GM12878 (cell line): ENCODE measurements around the gene PLCB2.

ENCODE experiments used
- FOXM1 ChIP-seq: IDR thresholded peaks from 2 replicates; pipeline ENCODE4 v1.6.1; 2012; ENCODE audit warnings: low read depth, mild to moderate bottlenecking, inconsistent platforms, low read length, moderate library complexity
- TCF7 ChIP-seq: IDR thresholded peaks from 2 replicates; pipeline ENCODE4 v1.6.1; 2014; ENCODE audit warnings: antibody characterized with exemption, borderline replicate concordance

- TF ChIP-seq FOXM1 (no peak), TCF7 (no peak)
Observed at GRCh38 chr15:40303576-40303975, 4.2 kb downstream of the PLCB2 start.
